ENCODE measurements around the gene BNIP3. TPM values are rescaled to one million over a fixed set of nuclear protein-coding genes. Genes with fewer than 3 reads are reported as not detected.

Gene BNIP3
- total and polyA plus RNA-seq, 2 of the 8 experiments (the other 6 are each of a cell fraction or from before 2014, with no cell fraction given), result 25.8 to 58.9 TPM

DNA sequence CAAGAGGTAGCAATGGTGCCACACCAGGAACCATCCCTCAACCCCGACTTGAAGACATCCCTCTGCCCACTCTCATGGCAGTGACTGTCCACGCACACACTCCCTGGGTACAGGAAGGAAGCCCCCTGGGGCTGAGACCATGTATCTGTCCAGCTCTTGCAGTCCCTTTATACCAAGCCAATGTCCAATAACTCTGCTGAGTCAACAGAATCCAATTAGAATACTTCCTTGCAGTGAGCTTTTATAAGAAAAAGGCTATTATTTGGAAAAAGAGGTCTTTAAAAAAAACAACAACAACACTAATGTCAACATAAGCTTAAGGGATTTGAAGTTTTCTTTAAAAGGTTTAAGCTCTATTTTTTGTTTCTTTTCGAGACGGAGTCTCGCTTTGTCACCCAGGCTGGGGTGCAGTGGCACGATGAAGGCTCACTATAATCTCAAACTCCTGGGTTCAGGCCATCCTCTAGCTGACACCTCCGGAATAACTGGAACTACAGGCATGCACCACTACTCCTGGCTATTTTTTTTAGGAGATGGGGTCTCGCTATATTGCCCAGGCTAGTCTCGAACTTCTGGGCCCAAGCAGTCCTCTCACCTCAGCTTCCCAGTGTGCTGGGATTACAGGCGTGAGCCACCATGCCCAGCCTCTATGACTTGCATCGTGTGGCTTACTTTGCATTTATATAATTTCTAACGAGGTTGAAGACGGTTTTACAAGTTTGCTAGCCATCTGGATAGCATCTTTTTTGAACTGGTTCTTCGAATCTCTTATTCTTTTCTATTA, 7.5 kb downstream of the BNIP3 start:
- Histone ChIP-seq H2BK20ac (ENCODE audit: low read length) (no peak overlapping the region), H3K9ac (replicated peaks in 1 of 4; ENCODE audit: extremely low read depth in 1 of 4, low read depth in 3 of 4, low read length in 3 of 4) (no peak overlapping the region), H2BK12ac (ENCODE audit: low read depth, low read length) (no peak overlapping the region), H2BK5ac (ENCODE audit: low read depth, low read length) (no peak overlapping the region), H3K18ac (ENCODE audit: extremely low read depth, low read length) (no peak overlapping the region), H3K56ac (replicated peaks; ENCODE audit: insufficient read length, low read depth, low read length) (no peak overlapping the region), H4K5ac (ENCODE audit: insufficient read length, low read depth, low read length) (no peak overlapping the region), H3K36me3 (ENCODE audit: control insufficient read depth in 2 of 4, insufficient read depth in 4 of 4, low read length in 3 of 4) (peaks cover 3 to 33% (median 17%) of the 10 kb centered on the region in 4 experiments), H3K79me1 (ENCODE audit: low read depth, low read length) (peaks cover 22% of the 10 kb centered on the region), H3K23ac (ENCODE audit: insufficient read length) (no peak overlapping the region), H2BK15ac (ENCODE audit: low read length) (no peak overlapping the region), H2AFZ (ENCODE audit: low read length) (no peak overlapping the region), H3K4me1 (replicated peaks in 1 of 4; ENCODE audit: control insufficient read depth in 3 of 4, insufficient read depth in 4 of 4, low read length in 3 of 4) (peaks cover 6 to 8% (median 6%) of the 10 kb centered on the region in 4 experiments), H3K4me2 (ENCODE audit: insufficient read depth in 1 of 2, low read depth in 2 of 2, low read length in 2 of 2) (no peak overlapping the region), H4K8ac (ENCODE audit: extremely low read depth, insufficient read depth, low read length) (no peak overlapping the region), H3K14ac (ENCODE audit: insufficient read length) (no peak overlapping the region), H3K79me2 (ENCODE audit: control insufficient read depth in 1 of 2, insufficient read depth in 2 of 2, low read length in 2 of 2) (peaks cover 14 to 55% of the 10 kb centered on the region in 2 experiments; a peak in 3 of 4 replicates), H3K27ac (ENCODE audit: low read depth, low read length) (no peak overlapping the region), H2AK5ac (ENCODE audit: low read depth, low read length) (no peak overlapping the region), H4K91ac (replicated peaks; ENCODE audit: insufficient read length, low read length) (no peak overlapping the region), H3K27me3 (replicated peaks in 1 of 4; ENCODE audit: control insufficient read depth in 3 of 4, extremely low read depth in 1 of 4, insufficient read depth in 3 of 4, low read length in 3 of 4) (peaks cover 0 to 2% (median 0%) of the 10 kb centered on the region in 4 experiments; a peak in 1 of 7 replicates), H2BK120ac (replicated peaks; ENCODE audit: low read depth, low read length) (no peak overlapping the region), H3K4ac (replicated peaks; ENCODE audit: insufficient read length, low read depth, low read length) (no peak overlapping the region), H3K4me3 (ENCODE audit: extremely low read depth in 1 of 4, insufficient read depth in 2 of 4, low read depth in 3 of 4, low read length in 4 of 4) (no peak overlapping the region), H3K23me2 (ENCODE audit: low read depth, low read length) (no peaks in the 10 kb centered on the region; the same call in 1 of the 2 replicates), H3K9me3 (ENCODE audit: insufficient read depth in 2 of 2, low read depth in 1 of 2, low read length in 1 of 2) (no peaks in the 10 kb centered on the region), H4K20me1 (replicated peaks in 1 of 2; ENCODE audit: control insufficient read depth in 1 of 2, insufficient read depth in 2 of 2, low read length in 2 of 2) (peaks cover 18 to 27% of the 10 kb centered on the region in 2 experiments)
- DNase-seq (ENCODE audit: low read depth in 1 of 2, low spot score in 2 of 2), result no peak
- TF ChIP-seq, protein P1, sequence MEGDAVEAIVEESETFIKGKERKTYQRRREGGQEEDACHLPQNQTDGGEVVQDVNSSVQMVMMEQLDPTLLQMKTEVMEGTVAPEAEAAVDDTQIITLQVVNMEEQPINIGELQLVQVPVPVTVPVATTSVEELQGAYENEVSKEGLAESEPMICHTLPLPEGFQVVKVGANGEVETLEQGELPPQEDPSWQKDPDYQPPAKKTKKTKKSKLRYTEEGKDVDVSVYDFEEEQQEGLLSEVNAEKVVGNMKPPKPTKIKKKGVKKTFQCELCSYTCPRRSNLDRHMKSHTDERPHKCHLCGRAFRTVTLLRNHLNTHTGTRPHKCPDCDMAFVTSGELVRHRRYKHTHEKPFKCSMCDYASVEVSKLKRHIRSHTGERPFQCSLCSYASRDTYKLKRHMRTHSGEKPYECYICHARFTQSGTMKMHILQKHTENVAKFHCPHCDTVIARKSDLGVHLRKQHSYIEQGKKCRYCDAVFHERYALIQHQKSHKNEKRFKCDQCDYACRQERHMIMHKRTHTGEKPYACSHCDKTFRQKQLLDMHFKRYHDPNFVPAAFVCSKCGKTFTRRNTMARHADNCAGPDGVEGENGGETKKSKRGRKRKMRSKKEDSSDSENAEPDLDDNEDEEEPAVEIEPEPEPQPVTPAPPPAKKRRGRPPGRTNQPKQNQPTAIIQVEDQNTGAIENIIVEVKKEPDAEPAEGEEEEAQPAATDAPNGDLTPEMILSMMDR (IDR thresholded peaks at IDR 0.05; ENCODE audit: control extremely low read depth in 1 of 3, insufficient read depth in 1 of 3, low read depth in 1 of 3, low read length in 3 of 3), result no peak
- TF ChIP-seq HDAC6 (IDR thresholded peaks at IDR 0.05; ENCODE audit: low read depth, low read length) (no peak), SIN3A (conservative IDR thresholded peaks at IDR 0.05 in 1 of 2, IDR thresholded peaks at IDR 0.05 in 1 of 2; ENCODE audit: low read depth in 1 of 2, low read length in 2 of 2) (no peak), TEAD4 (IDR thresholded peaks at IDR 0.05; ENCODE audit: low read depth, low read length) (no peak)
- ChIA-PET POLR2A (ENCODE audit: partially characterized antibody) (interaction anchor here (1.3 to 3.4 kb wide), 2 partner anchors 9 to 12 kb away, joined by 3 to 20 read pairs; no protein-coding TSS in a partner anchor), CTCF (ENCODE audit: partially characterized antibody) (interaction anchor here (1.1 to 4.7 kb wide), 5 partner anchors 13 to 890 kb away, joined by 3 to 22 read pairs (median 7); no protein-coding TSS in a partner anchor)
- FAIRE-seq, result no peak
- WGBS, 2 experiments (ENCODE audit: extremely low coverage in 1 of 2, insufficient coverage in 1 of 2, insufficient read length in 1 of 2, insufficient replicate concordance in 2 of 2, low coverage in 1 of 2, low lambda C conversion rate in 2 of 2, missing lambda C conversion rate in 1 of 2), result 78% methylated on average over 14 of the region's 14 CpGs; no CpG with 5 or more reads in 1 of the 2 experiments
